ENCODE measurements around the gene MCL1. TPM values are rescaled to one million over a fixed set of nuclear protein-coding genes. Genes with fewer than 3 reads are reported as not detected.

The MCL1 gene
- total and polyA plus RNA-seq, 2 experiments from 2014 or later: 55.3 to 244 TPM

DNA sequence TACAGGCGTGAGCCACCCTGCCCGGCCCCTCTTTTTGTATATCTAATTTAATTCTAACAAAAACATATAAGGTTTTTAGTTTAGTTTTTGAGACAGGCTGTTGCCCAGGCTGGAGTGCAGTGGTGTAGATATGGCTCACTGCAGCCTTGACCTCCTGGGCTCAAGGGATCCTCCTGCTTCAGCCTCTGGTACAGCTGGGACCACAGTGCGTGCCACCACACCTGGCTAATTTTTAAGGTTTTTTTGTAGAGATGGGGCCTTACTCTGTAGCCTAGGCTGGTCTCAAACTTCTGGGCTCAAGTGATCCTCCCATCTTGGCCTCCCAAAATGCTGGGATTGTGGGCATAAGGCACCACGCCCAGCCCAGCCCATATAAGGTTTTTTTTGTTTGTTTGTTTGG lies 31.2 kb upstream of the MCL1 start:
- Mint-ChIP-seq H3K27ac (no peak overlapping the region), H3K4me3 (no peak overlapping the region), H3K9me3 (no peaks in the 10 kb centered on the region), H3K36me3 (ENCODE audit: low read depth) (peaks cover 38% of the 10 kb centered on the region), H3K27me3 (ENCODE audit: insufficient read depth, low read depth, poor library complexity) (peaks cover 6% of the 10 kb centered on the region), H3K4me1 (peaks cover 11% of the 10 kb centered on the region)
- no peak overlapping the region for H3K4me3 ChIP-seq
- H4K20me1 ChIP-seq (replicated peaks; ENCODE audit: insufficient read depth): no peaks in the 10 kb centered on the region; the same call in 1 of the 2 replicates
- H3K27me3 ChIP-seq (ENCODE audit: insufficient read depth): no peaks in the 10 kb centered on the region
- H3F3A ChIP-seq (replicated peaks; ENCODE audit: low read depth): peaks cover 19% of the 10 kb centered on the region
- TF ChIP-seq, protein P1, sequence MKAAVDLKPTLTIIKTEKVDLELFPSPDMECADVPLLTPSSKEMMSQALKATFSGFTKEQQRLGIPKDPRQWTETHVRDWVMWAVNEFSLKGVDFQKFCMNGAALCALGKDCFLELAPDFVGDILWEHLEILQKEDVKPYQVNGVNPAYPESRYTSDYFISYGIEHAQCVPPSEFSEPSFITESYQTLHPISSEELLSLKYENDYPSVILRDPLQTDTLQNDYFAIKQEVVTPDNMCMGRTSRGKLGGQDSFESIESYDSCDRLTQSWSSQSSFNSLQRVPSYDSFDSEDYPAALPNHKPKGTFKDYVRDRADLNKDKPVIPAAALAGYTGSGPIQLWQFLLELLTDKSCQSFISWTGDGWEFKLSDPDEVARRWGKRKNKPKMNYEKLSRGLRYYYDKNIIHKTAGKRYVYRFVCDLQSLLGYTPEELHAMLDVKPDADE (IDR thresholded peaks at IDR 0.05): no peak
- TF ChIP-seq, protein P2, sequence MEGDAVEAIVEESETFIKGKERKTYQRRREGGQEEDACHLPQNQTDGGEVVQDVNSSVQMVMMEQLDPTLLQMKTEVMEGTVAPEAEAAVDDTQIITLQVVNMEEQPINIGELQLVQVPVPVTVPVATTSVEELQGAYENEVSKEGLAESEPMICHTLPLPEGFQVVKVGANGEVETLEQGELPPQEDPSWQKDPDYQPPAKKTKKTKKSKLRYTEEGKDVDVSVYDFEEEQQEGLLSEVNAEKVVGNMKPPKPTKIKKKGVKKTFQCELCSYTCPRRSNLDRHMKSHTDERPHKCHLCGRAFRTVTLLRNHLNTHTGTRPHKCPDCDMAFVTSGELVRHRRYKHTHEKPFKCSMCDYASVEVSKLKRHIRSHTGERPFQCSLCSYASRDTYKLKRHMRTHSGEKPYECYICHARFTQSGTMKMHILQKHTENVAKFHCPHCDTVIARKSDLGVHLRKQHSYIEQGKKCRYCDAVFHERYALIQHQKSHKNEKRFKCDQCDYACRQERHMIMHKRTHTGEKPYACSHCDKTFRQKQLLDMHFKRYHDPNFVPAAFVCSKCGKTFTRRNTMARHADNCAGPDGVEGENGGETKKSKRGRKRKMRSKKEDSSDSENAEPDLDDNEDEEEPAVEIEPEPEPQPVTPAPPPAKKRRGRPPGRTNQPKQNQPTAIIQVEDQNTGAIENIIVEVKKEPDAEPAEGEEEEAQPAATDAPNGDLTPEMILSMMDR (conservative IDR thresholded peaks at IDR 0.05; ENCODE audit: low read depth in 2 of 2): no peak
- TF ChIP-seq EZH2phosphoT487 (IDR thresholded peaks at IDR 0.05; ENCODE audit: unreplicated experiment): no peak
- TF ChIP-seq EZH2 (IDR thresholded peaks at IDR 0.05; ENCODE audit: low read depth, unreplicated experiment): no peak
- TF ChIP-seq, protein P3, sequence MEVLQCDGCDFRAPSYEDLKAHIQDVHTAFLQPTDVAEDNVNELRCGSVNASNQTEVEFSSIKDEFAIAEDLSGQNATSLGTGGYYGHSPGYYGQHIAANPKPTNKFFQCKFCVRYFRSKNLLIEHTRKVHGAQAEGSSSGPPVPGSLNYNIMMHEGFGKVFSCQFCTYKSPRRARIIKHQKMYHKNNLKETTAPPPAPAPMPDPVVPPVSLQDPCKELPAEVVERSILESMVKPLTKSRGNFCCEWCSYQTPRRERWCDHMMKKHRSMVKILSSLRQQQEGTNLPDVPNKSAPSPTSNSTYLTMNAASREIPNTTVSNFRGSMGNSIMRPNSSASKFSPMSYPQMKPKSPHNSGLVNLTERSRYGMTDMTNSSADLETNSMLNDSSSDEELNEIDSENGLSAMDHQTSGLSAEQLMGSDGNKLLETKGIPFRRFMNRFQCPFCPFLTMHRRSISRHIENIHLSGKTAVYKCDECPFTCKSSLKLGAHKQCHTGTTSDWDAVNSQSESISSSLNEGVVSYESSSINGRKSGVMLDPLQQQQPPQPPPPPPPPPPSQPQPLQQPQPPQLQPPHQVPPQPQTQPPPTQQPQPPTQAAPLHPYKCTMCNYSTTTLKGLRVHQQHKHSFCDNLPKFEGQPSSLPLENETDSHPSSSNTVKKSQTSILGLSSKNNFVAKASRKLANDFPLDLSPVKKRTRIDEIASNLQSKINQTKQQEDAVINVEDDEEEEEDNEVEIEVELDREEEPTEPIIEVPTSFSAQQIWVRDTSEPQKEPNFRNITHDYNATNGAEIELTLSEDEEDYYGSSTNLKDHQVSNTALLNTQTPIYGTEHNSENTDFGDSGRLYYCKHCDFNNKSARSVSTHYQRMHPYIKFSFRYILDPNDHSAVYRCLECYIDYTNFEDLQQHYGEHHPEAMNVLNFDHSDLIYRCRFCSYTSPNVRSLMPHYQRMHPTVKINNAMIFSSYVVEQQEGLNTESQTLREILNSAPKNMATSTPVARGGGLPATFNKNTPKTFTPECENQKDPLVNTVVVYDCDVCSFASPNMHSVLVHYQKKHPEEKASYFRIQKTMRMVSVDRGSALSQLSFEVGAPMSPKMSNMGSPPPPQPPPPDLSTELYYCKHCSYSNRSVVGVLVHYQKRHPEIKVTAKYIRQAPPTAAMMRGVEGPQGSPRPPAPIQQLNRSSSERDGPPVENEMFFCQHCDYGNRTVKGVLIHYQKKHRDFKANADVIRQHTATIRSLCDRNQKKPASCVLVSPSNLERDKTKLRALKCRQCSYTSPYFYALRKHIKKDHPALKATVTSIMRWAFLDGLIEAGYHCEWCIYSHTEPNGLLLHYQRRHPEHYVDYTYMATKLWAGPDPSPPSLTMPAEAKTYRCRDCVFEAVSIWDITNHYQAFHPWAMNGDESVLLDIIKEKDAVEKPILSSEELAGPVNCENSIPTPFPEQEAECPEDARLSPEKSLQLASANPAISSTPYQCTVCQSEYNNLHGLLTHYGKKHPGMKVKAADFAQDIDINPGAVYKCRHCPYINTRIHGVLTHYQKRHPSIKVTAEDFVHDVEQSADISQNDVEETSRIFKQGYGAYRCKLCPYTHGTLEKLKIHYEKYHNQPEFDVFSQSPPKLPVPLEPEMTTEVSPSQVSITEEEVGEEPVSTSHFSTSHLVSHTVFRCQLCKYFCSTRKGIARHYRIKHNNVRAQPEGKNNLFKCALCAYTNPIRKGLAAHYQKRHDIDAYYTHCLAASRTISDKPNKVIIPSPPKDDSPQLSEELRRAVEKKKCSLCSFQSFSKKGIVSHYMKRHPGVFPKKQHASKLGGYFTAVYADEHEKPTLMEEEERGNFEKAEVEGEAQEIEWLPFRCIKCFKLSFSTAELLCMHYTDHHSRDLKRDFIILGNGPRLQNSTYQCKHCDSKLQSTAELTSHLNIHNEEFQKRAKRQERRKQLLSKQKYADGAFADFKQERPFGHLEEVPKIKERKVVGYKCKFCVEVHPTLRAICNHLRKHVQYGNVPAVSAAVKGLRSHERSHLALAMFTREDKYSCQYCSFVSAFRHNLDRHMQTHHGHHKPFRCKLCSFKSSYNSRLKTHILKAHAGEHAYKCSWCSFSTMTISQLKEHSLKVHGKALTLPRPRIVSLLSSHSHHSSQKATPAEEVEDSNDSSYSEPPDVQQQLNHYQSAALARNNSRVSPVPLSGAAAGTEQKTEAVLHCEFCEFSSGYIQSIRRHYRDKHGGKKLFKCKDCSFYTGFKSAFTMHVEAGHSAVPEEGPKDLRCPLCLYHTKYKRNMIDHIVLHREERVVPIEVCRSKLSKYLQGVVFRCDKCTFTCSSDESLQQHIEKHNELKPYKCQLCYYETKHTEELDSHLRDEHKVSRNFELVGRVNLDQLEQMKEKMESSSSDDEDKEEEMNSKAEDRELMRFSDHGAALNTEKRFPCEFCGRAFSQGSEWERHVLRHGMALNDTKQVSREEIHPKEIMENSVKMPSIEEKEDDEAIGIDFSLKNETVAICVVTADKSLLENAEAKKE (CRISPR knock-in tag; IDR thresholded peaks at IDR 0.05): no peak
- TF ChIP-seq POLR2AphosphoS5 (IDR thresholded peaks at IDR 0.05; ENCODE audit: low read depth): no peak
- no peak for ATAC-seq
- H3K4me2 ChIP-seq: no peak overlapping the region
- no peaks in the 10 kb centered on the region for H3K9me2 ChIP-seq (ENCODE audit: insufficient read depth)
- peaks cover 8% of the 10 kb centered on the region for H3K36me3 ChIP-seq (ENCODE audit: insufficient read depth)
- peaks cover 9% of the 10 kb centered on the region for H3K4me1 ChIP-seq (ENCODE audit: insufficient read depth)
- peaks cover 6% of the 10 kb centered on the region for H3K79me2 ChIP-seq (replicated peaks; ENCODE audit: insufficient read depth)
- no peak for DNase-seq (ENCODE audit: low spot score)
- no peak overlapping the region for H2AFZ ChIP-seq
- peak overlapping the region; percentile 83 for H3K27ac ChIP-seq (ENCODE audit: low read depth)

All from GM23338 (cell line).